ENCODE results near the gene MTHFD1.

MTHFD1 gene

DNA sequence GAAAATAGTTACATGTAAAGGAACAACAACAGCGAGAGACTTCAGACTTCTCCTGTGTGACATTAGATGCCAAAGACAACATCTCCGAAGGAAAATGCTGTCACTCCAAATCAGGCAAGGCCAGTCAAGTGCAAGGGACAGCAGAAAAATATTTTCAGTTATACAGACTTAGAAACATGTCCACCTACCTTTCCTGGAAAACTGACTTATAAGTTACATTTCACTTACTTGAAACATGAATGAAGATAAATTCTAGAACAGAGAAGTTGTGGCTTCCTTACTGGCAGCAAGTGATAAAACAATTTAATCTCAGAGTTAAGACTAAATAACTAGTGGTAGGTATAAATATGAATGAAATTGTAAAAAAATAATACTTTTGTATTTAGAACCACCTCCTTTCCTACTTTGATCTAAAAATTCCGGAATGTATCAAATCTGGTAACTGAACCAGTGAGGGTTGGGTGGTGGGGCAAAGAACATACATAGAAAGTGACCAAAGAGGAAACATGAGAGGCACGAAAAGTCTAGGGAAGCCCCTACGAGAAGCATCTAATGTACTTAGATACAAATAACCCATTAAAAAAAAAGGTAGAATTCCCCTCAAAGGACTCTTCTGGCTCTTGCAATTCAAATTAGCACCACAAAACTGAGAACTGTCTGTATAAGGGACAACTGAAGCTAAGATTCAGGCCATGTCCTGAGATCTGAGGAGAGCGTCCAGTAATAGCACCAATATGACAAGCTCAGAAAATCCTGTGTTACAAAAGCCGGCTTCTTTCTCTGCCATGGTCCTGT, 21.2 kb downstream of the MTHFD1 start:
- DNase-seq, result no peak

DNA sequence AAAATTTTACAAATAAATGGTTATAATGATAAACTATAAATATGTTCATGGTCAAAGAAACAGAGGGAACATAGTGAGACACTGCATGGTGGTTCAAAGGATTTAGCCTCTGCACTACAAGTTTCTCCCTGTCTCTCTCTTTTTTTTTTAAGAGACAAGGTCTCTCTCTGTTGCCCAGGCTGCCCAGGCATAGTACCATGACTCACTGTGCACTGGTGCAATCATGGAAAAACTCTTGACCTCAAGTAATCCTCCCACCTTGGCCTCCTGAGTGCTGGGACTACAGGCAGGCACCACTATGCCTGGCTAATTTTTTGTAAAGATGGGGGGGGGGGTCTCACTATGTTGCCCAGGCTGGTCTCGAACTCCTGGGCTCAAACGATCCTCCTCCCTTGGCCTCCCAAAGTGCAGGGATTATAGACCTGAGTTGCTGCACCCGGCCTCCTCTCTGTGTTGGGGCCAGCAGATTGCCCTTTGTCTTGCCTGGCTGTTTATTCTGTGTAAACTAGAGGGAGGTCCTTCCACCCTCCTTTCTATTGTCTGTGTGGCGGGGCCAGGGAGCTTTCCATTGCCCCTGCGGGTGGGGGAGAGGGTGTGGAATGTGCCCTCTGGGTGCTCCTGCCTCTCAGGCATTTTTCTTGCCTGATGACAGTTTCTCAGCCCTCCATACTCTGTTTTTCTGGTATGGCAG, 22.1 kb downstream of the MTHFD1 start:
- peak; percentile 21 for DNase-seq

DNA sequence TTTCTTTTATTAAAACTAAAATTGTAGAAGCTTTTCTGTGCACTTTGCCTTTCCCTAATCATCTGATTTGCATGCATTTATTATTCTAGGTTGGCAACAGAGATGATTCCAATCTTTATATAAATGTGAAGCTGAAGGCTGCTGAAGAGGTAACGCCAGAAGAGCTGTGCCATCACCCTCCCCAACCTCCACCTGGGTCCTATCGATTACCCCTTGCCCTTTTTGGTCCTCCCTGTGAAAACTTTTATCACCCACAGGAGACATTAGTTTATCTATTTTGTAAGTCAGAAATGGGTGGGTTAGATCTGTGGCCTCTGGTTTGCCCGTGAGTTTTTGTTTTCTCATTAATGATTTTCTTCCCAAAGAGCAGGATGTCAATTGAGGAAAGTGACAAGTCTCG, 22.8 kb downstream of the MTHFD1 start:
- no peak for DNase-seq

DNA sequence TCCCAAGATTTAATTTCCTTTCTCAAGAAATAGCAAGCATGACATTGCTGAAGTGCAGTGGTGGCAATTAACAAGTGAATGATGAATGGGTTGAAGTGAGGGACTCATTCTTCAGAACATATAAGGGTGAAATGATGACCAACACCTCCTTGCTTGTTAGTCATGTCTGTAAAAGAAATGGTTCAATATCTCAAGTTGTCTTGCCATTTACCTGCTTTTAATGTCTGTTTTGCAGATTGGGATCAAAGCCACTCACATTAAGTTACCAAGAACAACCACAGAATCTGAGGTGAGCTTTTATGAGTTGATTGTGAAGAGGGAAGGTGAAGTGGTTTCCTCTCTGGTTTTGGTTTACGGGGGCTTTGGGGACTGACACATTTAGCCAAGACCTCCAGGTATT, 24.1 kb downstream of the MTHFD1 start:
- no peak for DNase-seq

DNA sequence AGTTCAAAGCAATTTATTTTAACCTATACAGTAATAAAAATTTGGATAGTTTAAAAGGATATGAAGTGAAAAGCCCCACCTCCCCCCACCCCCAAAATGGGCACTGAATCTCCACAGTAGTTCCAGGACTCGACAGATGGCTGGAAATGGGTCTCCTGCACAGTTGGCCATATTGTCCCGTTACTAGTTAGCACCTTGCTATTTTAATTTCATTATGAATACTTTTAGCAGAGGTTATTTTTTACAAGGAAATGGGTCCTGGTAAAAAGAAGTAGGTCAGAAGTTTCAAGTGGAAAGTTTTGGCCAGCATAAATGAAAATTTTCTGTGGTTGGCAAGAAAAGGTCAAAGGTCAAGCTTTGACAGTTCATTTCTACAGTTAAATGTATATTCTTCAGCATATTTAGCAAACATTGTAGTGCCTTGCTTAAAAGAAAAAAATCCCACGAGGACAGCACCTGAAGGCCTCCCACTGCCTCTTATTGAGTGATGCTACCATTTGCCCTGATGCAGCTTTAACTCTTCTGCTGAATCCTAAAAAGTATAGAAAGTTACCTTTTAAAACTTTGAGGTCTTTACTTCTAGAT, 28.3 kb downstream of the MTHFD1 start:
- DNase-seq, result no peak

DNA sequence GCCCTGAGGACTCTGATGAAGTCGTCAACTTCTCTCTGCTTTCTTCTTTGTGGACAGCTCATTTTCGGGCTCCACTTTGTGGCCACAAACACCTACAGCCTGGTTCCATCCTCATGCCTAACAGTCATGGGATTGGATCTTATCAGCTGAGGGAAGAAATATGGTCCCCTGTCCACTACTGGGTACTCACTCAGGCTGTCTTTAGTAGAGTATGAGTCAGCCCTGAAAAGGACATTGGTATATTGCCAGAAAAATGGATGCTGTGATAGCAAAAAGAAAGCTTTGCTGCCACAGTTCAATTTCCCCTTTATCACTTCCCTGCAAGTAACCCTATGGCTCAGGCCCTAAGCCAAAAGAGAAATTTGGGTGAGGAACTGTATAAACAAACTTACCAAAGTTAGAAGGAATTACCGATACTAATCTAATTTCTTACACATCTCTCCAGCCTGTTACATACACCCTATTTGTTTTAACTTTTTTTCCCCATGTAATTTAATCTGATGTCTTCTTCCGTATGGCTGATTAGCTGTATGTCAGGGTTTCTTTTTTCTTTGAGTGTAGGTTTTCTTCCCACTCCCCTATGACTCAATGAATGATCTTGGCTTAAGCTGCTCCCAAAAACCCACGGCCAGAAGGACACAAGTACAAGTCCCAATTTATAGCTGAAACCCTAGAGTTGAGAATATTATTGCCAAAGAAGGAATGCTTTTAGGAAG, 29.1 kb downstream of the MTHFD1 start:
- DNase-seq, result no peak

DNA sequence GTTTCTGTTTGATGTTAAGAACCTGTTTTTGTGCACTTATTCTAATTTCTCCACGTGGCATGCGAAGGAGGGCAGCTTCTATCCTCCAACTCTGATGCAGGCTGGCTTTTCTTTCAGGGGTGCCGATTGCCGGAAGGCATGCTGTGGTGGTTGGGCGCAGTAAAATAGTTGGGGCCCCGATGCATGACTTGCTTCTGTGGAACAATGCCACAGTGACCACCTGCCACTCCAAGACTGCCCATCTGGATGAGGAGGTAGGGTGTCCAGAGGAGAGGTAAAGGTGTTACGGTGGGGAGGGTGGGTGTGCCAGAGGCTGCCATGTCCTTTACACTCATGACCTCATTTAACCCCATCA, 29.6 kb downstream of the MTHFD1 start:
- DNase-seq, result no peak

DNA sequence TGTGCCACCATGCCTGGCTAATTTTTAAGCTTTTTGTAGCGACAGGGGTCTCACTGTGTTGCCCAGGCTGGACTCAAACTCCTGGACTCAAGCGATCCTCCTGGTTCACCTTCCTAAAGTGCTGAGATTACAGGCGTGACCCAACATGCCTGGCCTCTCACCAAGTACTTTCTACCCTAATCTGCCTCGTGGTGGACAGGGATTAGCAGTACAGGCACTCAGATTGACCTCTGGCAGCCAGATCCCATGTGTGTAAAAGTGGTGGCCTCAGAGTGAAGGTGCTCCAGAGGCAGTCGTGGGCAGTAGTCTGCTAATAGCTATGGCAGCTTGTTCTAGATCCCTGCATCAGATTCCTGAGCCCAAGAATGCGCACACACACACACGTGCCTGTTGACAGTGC, 30.9 kb downstream of the MTHFD1 start:
- no peak for DNase-seq

DNA sequence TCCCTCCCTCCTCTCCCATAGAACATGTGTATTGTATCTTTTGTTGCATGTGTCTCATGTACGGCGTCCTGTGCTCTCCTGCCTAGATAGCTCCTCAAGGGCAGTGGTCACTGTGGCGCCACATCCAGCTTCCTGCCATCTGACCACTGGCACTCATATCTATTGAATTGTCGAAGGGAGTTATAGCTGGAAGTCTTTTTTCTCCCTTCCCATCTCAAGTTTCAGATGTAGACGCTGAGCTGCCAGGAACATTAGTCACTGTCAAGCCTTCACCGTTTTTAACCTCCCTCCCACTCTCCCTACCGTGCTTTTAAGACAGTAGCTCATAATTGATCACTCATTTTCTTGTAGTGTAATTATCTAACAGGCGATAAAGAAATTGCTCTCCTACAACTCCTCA, 33.0 kb downstream of the MTHFD1 start:
- DNase-seq, result peak; percentile 70

DNA sequence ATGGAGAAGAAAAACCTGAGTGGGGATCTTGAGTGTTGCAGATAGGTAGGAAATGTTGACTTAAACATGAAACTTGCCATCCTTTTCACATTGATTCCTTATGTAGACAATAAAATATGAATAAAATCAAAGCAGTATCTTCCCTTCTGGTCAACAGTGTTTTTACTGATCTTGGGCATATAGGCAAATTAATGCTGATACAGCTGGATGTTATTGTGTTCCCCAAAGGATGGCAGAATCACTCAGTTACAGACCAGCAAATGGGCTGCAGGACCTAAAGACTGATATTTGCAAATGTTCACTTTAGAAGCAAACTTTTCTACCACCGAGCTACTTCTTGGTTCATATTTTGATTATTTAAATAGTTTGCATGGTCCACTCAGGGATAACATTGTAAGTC, 33.9 kb downstream of the MTHFD1 start:
- DNase-seq, result no peak

DNA sequence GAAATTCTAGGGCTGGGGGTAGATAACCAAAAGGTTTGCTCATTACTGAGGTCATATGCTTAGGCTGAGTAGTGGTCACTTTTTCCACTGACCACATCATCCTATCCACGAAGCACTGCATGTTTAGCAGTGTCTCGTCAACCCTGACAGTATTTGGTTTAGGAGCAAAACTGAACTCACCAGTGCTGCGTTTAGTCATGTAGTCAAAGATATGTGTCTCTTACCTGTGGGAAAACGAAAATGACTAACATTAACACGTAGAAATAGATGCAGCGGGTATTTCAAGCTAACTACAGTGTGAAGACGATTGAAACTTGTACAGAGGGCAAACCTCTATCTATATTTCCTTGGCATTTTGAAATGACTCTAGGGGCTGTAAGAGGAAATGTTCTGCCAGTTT, 34.6 kb downstream of the MTHFD1 start:
- no peak for DNase-seq

DNA sequence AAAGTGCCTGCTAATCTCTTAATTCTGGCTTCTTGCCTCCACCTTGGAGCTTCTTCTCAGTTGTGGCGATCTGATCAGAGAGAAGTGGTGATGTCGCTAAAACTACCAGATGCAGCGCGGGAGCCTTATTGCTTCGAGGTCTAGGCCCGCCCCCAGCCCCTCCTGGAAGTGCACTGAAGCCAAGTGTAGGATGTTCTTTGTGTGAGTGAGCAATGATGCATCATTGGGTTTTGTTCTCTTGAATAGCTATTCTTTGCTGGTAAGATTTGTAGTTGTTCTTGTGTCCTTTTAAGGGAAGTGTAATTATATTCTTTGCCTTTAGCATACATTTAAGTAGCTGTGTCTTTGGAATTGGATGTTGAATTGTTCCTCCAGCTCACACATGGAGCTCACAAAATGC, 35.8 kb downstream of the MTHFD1 start:
- DNase-seq, result peak; percentile 67

DNA sequence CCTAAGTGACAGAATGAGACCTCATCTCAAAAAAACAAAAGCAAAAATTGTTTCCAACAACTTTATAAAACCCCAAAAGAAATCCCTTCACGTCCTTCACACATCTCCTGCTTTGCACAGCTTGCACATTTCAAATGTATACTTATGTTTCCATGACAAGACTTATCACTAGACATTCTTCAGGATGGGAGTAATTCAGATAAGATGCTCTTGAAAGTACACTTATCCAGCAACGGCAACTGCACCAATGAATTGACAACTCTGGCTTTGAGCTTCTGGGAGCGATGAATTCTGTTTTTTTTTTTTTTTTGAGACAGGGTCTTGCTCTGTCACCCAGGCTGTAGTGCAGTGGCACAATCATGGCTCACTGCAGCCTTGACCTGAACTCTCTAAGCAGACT, 46.4 kb downstream of the MTHFD1 start:
- no peak for DNase-seq

DNA sequence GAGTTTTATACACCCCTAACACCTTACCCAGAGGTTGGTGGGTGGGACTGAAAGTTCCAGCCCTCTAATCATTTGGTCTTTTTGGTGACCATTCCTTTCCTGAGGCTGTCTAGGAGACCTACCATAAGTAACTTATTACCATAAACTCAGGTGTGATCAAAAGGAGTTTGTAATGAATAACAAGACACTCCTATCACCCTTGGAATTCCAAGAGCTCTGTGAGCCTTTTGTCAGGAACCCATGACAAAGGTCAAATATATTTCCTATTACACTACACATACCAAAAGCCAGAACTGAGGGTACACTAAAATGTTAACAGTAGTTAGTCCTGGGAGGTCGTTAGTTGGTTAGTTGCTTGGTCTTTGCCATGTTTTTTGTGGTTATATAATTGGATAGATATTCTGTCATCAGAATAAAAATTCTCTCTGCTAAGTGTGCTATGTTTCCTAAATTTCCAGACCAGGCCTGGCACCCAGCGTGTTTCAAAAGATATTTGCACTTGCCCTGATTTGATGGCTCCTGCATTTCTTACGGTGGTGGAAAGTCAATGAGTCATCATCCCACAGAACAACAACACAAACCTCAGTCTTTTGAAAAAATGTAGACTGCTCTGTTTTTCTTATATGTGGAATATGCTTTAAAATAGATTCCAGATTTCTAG, 50.2 kb downstream of the MTHFD1 start:
- DNase-seq, result peak; percentile 96

DNA sequence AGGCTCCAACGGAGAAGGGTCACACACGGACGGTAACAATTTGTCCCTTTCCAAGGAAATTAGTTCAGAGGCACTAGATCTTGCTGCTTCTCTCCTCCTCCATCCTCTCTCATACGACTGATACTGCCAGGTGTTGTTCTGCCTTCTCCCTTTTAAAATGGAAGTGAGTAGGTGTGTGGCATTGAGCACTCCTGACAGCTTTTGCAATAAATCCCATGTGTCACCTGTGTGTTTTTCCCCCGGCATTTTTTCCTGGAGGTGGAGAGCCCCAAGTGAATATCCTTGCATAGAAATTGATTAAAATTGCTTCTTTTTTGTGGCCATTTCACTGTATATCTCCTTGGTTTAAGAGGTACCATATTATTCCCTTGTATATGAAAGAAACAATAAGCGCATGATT, 51.0 kb downstream of the MTHFD1 start:
- DNase-seq, result no peak

DNA sequence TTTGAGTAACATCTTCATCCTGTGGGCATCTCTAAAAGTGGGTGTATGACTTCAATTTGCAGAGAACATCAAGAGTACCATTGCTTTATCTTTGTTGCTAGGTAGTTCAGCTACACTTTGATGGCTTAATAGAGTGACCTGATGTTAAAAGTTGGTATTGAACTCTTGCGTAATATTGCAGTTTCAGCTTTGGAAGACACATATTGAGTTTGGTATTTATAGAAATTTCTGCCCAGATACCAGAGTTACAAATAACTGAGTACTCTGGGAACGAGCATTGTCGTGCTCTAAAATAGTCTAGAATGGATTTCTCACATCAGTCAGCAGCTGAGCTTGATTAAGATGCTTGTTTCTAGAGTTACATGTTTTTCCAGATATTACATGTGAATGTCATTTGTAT, 52.3 kb downstream of the MTHFD1 start:
- DNase-seq, result peak; percentile 32

DNA sequence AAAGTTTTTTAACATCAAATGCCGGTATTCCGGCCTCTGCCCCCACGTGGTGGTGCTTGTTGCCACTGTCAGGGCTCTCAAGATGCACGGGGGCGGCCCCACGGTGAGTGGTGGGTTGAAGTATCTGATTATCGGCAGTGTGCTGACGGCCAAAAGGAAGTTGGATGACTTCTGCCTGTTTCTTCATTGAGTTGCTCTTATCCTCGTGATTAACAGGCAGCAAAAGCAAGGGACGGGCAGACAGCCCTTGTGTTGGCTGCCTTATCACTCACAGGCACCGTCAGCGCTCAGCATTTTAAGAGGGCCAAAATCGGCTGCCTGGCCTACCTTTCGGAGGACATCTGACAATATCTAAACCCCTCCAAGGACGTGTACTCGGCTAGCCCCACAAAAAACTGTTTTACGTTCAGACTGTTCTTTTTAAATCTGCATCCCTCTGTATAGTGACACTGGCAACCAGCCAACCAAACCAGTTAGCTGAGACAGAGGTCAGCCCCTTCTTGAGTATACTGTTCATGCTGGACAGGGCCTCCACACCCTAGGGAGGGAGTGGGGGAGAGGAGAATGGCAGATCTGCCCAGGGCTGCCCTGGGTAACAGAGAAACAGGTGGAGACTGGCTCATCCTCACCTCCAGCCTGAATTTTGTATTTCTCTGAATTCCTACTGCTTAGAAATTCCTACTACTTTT, 54.3 kb downstream of the MTHFD1 start:
- no peak for DNase-seq

DNA sequence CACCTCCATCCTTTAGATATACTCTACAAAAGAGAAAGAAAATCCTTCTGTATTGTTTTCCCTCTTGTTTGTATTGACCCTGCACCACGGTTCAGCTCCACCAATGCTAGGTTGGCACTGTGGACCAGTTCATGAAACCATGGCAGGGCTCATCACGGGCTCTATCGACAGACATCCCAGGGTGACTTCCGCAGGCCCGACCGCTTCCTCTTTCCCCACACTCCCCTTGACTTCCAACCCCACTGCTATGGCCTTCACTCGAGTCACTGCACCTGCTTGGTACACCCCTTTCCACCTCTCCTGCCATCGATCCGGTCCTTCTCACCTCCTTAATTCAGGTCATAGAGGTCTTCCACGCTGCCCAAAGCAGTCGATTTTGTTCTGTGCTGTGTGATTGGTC, 56.0 kb downstream of the MTHFD1 start:
- DNase-seq, result no peak

DNA sequence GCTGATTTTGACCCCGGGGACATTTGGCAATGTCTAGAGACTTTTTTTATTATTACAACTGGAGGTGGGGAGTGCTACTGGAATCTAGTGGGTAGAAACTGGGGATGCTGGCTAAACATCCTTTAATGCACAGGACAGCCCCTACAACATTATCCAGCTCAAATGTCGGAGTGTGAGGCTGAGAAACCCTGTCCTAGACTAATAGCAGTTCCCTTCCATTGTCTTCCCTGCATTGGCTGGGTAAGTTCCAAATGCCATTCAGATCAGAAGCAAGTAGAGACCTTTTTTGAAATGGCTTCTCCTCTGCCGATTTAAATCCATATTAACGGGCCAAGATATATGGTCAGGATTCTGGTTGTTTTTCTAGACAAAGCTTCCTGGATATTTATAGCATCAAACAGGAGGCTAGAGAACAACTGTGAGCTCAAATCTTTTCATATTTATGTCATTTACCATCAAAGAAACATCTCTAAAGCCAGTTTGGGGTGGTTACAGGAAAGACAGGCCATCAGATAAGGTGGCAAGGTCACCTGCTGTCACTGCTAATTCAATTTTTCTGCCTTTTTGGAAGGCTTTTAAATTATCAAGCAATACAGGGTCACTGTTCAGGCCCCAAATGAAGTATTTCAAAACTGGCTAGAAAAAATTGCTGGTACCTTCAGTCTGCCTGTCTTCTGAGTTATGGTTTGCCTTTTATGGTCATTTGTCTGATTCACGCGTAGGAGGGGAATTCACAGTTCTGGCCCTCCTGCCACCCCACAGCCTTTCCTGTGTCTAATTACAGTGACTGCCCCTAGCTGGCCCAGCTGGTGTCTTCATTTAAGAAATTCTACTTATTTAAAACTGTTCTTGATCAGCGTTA, 57.1 kb downstream of the MTHFD1 start:
- peak; percentile 83 for DNase-seq

DNA sequence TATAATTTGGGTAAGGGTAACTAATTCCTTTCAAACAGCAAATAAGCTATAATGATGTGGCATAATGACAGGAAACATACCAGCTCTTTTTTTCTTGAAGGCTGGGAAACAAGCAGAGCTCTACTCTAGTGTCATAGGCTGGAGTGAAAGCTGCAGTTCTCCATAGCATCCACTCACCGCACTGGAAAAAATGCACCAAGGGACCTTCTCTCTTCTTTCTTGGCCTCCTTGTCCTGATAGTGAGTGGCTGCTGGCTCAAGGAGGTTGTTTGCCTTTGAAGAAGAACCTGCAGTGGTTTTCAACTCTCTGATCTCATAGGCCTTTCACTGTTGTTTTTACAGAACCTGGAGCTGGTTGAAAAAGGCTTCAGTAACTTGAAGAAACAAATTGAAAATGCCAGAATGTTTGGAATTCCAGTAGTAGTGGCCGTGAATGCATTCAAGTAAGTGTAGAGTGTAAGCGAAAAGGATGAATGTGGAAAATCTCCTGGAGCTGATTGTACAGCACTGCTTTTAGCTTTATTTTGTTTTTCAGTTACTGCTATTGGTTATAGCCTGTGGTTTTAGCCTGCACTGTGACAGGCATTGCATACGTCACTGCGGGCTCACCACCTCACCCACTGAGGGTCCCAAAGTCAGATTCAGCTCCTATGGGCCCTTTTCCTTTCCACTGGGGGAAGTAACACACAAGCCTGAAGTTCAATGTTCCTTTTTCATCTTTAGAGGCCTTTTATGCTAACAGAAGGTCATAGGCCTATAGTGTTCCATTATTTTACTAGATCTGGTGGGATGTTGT, 59.9 kb downstream of the MTHFD1 start:
- no peak for DNase-seq

DNA sequence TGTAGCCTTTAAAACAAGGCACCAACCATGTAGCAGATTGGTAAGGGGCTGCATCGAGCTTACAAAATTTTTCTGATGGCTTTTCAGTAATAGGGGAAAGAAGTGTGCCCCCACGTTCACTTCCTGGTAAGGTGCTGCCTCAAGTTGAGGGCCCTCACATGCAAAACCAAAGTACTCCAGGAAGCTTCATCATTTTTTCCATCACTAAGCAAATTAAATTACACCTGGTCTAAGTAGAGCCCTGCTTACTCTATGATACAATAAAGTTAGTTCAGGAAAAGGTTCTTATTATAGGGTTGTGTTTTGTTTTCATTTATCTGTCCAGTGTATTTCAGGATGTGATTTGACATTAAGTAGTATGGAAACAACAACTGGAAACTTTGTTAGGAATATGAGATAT, 62.1 kb downstream of the MTHFD1 start:
- no peak for DNase-seq

Measured in fibroblast of skin of right quadriceps (primary cell).